ENCODE data around the gene PHF14.
"Not testable (repeated sequence)": the region's sequence is repeated elsewhere in the genome, so short reads cannot be mapped to it uniquely, and the experiment has no call there.

PHF14 gene, protein sequence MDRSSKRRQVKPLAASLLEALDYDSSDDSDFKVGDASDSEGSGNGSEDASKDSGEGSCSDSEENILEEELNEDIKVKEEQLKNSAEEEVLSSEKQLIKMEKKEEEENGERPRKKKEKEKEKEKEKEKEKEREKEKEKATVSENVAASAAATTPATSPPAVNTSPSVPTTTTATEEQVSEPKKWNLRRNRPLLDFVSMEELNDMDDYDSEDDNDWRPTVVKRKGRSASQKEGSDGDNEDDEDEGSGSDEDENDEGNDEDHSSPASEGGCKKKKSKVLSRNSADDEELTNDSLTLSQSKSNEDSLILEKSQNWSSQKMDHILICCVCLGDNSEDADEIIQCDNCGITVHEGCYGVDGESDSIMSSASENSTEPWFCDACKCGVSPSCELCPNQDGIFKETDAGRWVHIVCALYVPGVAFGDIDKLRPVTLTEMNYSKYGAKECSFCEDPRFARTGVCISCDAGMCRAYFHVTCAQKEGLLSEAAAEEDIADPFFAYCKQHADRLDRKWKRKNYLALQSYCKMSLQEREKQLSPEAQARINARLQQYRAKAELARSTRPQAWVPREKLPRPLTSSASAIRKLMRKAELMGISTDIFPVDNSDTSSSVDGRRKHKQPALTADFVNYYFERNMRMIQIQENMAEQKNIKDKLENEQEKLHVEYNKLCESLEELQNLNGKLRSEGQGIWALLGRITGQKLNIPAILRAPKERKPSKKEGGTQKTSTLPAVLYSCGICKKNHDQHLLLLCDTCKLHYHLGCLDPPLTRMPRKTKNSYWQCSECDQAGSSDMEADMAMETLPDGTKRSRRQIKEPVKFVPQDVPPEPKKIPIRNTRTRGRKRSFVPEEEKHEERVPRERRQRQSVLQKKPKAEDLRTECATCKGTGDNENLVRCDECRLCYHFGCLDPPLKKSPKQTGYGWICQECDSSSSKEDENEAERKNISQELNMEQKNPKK

DNA sequence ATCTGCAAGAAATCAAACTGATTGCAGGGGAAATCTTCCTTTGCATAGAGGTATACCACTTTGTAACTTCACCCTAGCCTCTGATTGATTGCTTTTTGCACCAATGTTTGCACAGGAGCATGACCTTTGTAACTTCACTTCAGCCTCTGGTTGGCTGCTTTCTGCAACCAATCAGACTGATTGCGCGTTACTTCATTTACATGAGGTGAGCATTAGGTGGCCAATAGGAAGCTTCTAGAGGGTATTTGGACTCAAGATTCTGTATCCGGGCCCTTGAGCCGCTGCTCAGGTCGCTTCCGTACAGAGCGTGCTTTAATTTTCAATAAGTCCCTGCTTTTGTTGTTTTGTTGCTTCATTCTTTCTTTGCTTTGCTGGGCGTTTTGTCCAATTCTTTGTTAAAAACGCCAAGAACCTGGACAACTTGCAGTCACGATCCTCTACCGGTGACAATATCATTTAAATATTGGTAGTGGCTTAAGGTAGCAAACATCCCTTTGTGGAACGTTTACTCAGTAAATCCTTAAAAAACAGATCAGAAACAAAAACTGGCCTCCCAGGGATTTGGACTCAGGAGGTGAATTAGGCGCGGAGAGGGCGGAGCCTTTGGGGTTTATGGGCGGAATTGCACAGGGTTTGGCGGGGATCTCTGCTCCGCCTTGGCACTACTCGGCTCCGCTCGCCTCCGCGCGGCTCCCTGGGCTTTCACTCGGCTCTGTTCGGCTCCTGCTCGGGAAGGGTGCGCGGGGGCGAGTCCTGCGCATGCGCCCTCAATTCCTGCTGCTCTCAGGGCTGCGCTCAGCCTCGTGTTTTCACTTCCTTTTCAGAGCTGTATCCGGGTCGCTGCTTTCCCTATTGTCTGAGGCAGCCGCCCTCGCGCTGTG is at the start of gene PHF14:
Gene PHF14, plus strand, starts transcription at position 812 of the 881 bp plus-strand sequence. CDS start 452 bp downstream, outside the sequence.
- peak; percentile 91 for DNase-seq

GRCh38 chr7:10924370-10924769 is 49.3 kb upstream of the PHF14 start:
- DNase-seq = no peak

- DNase-seq = not testable (repeated sequence)
These were observed 45.5 kb upstream of the PHF14 start for GRCh38 chr7:10928203-10928602.

DNA sequence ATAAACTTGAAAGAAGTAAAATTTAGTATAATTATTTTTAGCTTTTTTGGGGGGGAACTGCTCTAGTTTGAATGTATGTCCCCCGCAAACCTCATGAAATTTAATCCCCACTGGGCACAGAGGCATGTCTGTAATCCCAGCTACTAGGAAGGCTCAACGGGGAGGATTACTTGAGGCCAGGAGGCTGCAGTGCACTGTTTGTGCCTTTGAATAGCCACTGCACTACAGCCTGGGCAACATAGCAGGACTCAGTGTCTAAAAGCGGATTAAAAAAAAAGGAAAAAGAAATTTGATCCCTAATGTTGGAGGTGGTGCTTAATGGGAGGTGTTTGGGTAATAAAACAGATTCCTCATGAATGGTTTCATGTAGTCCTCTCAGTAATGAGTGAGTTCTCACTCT is 43.1 kb upstream of the PHF14 start:
- no peak for DNase-seq

DNA sequence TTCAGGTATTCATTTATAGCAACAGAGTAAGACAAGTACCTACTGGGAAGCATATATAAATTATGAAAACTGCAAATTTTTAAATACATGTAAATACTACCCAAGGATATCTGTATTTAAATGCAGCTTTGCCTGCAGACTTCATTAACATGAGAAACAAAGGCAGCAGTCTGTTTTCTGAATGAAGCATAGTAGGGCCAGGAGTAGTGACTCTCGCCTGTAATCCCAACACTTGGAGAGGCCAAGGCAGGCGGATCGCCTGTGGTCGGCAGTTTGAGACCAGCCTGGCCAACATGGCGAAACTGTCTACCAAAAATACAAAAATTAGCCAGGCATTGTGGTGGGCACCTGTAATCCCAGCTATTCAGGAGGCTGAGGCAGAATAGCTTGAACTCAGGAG is 42.5 kb upstream of the PHF14 start:
- no peak for DNase-seq

GRCh38 chr7:10934292-10934691 is 39.4 kb upstream of the PHF14 start:
- DNase-seq = no peak

DNA sequence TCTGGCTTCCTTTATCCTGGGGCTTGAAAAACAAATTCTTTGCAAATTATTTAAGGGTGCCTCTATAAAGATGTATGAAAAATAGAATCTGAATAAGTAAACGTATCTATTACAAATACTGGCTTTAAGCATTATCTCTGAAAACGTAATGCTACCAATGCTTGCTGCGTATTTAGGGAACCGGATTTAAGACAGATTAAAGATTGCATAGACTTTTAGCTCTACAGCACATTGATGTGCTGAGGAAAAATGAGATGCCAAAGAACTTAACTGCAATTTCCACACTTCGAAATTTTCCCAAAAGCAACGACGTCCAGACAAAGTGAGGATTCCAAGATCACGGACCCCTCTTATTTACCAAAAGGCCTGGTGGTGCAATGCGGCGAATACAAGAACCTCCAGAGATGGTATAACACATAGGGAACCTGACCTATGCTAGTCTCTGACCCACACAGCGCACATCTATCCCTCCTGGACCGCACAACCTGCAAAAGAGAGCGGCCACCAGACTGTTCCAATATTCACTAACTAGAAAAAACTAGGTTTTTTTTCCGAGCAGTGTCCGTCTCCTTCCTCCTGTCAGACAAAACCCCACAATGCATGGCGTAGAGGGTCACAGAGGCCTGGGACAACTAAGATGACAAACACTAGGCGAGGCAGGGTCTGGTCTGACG is 34.3 kb upstream of the PHF14 start:
- DNase-seq = no peak

- DNase-seq = peak; percentile 46
These were observed 33.6 kb upstream of the PHF14 start for GRCh38 chr7:10939911-10940703.

GRCh38 chr7:10940704-10941355 is 32.8 kb upstream of the PHF14 start:
- DNase-seq = no peak

DNA sequence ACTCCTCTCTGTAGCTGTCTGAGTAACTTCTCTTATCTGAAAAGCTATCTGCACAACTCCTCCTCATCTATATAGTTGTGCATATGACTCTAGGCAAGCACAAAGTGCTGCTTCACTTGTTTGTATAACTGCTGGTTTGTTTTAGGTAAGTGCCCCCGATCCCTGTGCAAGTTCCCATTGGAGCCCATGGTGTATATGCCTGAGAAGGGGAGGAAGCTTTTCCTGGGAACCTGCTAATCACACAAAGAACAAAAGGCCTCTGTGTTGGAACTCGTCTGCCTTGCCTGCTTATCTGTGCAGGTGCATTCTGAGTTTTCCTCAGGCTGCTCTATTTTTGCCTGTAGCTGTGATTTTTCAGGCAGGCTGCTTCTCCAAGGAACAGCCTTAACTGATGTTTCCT is 23.2 kb upstream of the PHF14 start:
- no peak for DNase-seq

GRCh38 chr7:10950974-10951578 is 22.6 kb upstream of the PHF14 start:
- DNase-seq = not testable (repeated sequence)

DNA sequence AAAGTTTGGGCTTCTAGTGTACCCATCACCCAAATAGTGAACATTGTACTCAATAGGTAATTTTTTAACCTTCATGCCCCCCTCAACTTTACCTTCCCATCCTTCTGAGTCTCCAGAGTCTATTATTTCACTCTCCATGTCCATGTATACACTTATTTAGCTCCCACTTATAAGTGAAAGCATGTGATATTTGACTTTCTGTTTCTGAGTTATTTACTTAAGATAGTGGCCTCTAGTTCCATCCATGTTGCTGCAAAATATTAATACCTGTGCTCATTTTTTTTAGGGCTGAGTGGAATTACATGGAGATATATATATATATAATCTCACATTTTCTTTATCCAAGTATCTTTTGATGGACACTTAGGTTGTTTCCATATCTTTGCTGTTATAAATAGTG is 21.1 kb upstream of the PHF14 start:
- DNase-seq = no peak

GRCh38 chr7:10953078-10953750 is 20.5 kb upstream of the PHF14 start:
- not testable (repeated sequence) for DNase-seq

GRCh38 chr7:10956528-10956927 is 17.1 kb upstream of the PHF14 start:
- DNase-seq = no peak

- DNase-seq = not testable (repeated sequence)
These were observed 13.4 kb upstream of the PHF14 start for GRCh38 chr7:10960242-10960641.

DNA sequence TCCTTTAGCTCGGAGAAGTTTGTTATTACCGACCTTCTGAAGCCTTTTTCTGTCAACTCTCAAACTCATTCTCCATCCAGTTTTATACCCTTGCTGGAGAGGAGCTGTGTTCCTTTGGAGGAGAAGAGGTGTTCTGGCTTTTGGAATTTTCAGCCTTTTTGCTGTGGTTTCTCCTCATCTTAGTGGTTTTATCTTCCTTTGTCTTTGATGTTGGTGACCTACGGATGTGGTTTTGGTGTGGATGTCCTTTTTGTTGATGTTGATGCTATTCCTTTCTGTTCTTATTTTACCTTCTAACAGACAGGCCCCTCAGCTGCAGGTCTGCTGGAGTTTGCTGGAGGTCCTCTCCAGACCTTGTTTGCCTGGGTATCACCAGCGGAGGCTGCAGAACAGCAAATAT is 8.7 kb upstream of the PHF14 start:
- DNase-seq = not testable (repeated sequence)

GRCh38 chr7:10972174-10972573 is 1.5 kb upstream of the PHF14 start:
- no peak for DNase-seq

GRCh38 chr7:10973942-10974911 is 555 bp downstream of the PHF14 start:
- no peak for DNase-seq

Measured in NCI-H524 treated with DMSO at 0.1 percent for 48 hours (cell line).